ENCODE measurements around the gene SLC25A13.

DNA sequence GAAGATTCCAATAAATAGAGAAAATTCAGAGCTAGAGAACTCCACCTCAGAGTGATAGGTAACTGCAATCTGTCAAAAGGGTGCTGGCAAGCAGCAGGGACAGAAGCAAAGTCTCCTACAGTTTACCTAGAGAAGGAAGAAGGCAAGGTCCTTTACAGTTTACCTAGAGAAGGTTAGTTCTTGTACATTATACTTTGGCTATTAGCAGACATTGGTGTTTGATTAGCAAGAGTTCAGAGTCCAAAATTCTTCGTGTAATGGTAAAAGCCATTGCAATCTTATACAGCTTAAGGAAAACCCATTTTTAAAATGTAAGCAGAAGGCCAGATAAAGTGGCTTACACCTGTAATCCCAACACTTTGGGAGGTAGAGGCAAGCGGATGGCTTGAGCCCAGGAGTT, 45.9 kb downstream of the SLC25A13 start:
- TF ChIP-seq POLR2AphosphoS5 (IDR thresholded peaks at IDR 0.05; ENCODE audit: low read depth, low read length) (no peak), SPI1 (IDR thresholded peaks at IDR 0.05; ENCODE audit: low read depth, low read length) (no peak), POLR2A (IDR thresholded peaks at IDR 0.05; ENCODE audit: low read depth, low read length) (no peak), TAF1 (IDR thresholded peaks at IDR 0.05; ENCODE audit: low read depth, low read length) (no peak), POU2F2 (IDR thresholded peaks at IDR 0.05; ENCODE audit: low read depth, low read length) (no peak)

Measured in GM12891 (cell line).